GM03348 (cell line): ENCODE results near the gene PEBP1.

Source experiments
- DNase-seq: peaks from one replicate; pipeline ENCODE4 v3.0.0; 2012; ENCODE audit warnings: low spot score

The PEBP1 gene

GRCh38 chr12:118136559-118137003 is 657 bp downstream of the PEBP1 start:
- peak; percentile 62 for DNase-seq

DNA sequence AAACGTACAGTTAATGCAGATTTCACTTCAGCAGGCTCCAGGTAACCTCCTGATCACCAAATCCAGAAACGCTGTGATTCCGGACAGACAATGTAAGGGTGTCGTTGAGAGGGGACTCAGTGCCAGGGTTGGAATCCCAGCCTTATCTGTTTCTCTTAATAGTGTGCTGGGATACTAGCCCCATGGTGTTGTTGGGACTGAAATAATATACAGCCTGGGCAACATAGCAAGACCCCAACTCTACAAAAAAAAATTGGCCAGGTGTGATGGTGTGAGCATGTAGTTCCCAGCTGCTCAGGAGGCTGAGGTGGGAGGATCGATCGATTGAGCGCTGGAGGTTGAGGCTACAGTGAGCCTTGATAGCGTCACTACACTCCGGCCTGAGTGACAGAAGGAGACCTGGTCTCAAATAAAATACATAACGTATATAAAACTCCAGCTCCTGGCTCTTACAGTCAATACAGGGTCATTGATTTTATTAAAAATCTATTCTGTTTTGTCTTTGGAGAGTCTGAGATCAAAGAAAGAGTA is 1.3 kb downstream of the PEBP1 start:
- DNase-seq, result no peak

GRCh38 chr12:118140825-118141224 is 4.9 kb downstream of the PEBP1 start:
- no peak for DNase-seq

DNA sequence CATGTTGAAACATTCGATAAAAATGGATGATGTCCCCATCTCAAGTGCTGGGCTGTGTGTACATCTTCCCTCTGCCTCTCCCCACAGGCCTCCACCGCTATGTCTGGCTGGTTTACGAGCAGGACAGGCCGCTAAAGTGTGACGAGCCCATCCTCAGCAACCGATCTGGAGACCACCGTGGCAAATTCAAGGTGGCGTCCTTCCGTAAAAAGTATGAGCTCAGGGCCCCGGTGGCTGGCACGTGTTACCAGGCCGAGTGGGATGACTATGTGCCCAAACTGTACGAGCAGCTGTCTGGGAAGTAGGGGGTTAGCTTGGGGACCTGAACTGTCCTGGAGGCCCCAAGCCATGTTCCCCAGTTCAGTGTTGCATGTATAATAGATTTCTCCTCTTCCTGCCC is 8.6 kb downstream of the PEBP1 start:
- no peak for DNase-seq

DNA sequence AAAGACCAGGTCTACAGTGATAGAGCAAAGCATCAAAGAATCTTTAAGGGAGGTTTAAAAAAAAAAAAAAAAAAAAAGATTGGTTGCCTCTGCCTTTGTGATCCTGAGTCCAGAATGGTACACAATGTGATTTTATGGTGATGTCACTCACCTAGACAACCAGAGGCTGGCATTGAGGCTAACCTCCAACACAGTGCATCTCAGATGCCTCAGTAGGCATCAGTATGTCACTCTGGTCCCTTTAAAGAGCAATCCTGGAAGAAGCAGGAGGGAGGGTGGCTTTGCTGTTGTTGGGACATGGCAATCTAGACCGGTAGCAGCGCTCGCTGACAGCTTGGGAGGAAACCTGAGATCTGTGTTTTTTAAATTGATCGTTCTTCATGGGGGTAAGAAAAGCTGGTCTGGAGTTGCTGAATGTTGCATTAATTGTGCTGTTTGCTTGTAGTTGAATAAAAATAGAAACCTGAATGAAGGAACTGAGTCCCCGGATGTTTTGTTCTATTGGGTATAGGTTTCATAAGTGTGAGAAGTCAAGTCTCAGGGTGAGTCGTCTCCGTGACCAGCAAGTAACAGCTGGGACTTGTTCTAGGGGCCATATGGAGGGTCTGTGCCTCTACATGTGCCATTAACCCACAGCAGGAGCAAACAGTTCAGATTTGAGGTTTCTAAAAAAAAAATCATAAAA is 9.3 kb downstream of the PEBP1 start:
- DNase-seq, result no peak

DNA sequence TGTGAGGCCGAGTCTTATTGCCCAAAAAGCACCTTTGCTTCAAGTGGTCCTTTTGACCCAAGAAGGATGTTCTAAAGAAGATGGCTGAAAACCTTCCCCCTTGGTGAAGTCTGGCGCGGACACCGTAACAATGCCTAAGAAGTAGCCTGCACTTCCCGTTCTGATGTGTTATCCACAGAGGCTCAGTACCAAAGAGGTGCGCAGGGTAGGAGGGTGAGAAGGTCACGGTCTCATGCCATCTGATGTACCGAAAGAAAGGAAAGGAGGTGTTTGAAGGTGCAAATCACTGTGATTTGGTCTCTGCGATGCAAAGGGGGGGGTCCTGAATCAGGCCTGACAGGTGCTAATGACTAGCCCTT is 9.9 kb downstream of the PEBP1 start:
- no peak for DNase-seq

GRCh38 chr12:118148287-118148686 is 12.4 kb downstream of the PEBP1 start:
- no peak for DNase-seq

DNA sequence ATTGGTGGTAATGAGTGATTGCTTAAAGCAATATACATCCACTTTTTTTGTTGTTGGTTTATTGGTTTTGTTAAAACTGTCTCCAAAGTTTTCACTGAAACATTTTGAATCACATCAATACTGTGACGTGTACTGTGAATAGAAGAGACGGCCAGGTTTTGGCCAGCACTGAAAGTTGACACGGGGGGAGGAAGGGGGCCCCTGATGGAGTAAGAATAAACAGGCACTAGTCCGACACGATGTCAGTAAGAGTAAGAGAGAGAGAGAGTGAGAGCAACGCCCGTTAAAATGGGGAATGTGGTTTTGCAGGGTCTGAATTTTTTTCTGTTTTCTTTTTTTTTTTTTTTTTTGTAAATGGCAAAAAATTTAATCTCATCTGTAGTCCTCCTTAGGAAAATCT is 14.7 kb downstream of the PEBP1 start:
- DNase-seq, result no peak

DNA sequence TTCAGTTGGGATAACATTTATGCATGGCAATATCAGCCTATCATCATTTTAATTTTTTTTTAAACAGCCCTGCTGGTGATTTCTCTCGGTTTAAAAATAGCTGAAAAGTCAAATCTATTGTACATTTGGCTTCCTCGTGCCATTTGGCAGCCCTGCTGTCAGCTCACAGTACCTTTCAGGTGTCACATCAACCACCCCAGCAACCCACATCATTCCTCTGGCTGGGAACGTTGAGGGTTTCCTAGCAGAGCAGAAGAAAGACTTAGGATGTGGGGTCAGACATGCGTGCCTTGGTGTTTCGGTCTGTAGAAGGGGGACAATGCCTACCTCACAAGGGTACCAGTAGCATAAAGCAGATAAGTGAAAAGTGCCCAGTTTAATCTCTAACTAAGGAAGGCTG is 15.8 kb downstream of the PEBP1 start:
- no peak for DNase-seq

- DNase-seq, result no peak
Observed at GRCh38 chr12:118160536-118160935, 24.6 kb downstream of the PEBP1 start.

GRCh38 chr12:118164798-118165486 is 29.0 kb downstream of the PEBP1 start:
- peak; percentile 54 for DNase-seq

GRCh38 chr12:118166946-118167345 is 31.0 kb downstream of the PEBP1 start:
- no peak for DNase-seq

DNA sequence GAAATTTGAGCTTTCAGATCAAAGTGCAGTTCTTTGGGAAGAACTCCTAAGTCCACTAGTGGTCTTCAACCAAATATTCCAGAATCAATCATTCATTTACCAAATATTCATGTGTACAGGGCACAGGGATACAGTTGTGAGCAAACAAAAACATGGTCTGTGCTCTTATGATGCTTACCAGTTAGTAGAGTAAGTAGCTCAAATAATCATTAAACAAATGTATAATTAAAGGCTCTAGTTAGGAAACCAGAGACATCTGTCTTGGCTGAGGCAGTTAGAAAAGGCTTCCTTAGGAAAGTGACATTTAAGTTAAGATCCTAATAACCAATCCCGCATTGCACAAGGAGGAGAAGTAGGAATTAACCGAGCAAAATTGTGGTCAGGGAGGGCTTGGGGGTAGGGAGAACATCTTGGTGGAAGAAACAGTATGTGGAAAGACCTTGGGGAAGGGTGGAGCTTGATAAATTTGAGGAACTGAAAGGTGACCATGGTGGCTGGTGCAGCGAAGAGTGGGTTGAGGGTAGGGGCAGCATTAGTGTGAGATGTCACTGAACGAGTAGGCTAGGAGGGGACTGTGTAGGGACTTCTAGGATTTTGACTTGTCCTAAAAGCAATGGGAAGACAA is 40.0 kb downstream of the PEBP1 start:
- no peak for DNase-seq

DNA sequence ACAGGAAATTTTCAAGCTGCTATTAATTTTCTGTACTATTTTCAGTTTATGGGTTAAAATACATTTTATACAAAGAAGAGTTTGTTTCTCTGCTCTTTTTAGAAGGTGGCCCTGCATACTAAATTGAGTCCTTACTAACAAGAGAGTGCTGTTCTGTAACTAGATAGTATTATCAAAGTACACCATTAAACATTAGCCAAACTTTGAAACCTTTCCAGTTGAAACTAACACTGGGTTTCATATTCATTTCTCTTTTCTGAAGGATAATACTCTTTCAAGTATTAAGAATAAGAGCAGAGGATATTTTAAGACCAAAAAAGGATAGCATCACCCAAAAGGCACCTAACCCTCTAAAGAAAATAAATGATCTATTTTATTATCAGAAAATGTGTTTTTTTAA is 47.2 kb downstream of the PEBP1 start:
- no peak for DNase-seq

DNA sequence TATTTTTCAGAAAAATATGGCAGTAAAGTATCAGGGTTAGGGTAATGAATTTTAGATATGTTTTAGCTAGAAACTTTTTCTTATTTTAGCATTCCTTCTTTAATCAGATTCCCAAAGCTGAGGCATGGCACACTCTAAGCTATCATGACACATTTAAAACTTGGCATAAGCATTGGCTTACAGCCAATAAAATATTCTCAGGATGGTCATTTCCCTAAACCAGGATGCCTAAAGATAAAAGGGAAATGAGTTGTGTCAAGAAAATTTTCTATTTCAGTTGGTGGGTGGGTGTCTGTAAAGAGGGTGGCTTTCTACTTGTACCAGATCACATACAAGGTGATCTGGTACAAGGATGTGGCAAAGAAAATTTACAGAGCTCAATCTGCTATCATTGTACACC is 47.8 kb downstream of the PEBP1 start:
- no peak for DNase-seq

DNA sequence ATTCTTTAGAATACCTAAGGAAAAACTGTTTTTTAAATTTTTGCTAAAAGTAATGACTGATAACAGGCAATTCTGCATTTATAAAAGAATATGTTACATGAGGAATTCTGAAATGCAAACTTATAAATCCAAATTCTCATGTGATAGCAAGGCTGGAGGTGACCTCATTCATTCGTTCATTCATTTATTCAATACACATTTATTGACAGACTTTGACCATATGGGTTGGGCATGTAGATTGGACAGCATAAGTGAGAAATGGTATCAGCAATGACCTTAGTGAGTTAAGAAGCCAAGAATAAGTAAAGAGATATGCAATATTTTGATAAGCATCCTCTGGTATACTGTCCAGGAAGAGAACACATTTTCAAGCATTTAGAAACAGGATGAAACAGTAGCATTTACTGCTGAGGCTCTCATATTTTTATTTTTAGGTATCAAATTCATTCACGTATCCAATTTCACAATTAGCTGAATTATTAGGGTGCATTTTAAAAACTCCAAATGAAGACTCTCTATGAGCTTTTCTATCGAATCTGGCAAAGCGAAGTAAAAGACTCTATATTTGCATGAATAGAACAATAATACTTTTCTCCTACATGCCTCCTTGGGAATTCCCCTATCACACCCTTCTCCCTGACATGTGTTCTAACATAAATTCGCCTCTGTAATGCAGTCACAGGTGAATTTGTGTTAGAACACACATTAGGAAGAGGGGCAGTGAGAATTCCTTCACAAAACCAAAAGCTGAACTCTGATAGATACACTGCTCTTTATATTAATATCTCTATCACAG is 49.9 kb downstream of the PEBP1 start:
- DNase-seq, result no peak

GRCh38 chr12:118187751-118188435 is 52.0 kb downstream of the PEBP1 start:
- no peak for DNase-seq

DNA sequence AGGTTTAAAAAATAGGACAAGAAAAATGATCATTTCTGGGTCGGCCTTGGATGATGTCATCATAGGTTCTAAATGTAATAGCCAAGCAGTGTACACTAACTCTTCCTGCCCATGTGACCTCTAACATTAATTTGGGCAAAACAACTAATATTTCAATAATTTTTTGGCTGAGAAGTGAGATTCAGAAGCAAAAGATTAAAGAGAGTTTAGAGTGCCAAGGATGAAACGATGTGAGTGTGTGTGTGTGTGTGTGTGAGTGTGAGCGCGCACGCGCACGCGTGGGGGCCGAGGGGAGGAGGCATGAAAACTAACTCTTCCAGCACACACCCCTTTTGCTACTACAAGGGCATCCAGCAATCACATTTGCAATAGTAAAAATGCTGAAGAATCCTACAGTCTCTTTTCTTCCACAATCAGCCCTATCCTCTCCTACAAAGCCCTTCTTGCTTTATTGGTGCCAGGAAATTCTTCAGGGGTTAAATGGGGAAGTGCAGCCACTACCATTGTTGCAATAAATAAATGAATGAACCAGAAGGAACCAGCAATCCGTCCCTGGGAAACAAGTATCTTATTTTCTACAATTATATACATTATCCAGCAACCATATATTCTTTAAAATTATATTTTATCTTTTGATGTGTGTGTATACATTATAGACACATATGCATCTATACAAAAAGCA is 52.9 kb downstream of the PEBP1 start:
- DNase-seq, result peak; percentile 37

DNA sequence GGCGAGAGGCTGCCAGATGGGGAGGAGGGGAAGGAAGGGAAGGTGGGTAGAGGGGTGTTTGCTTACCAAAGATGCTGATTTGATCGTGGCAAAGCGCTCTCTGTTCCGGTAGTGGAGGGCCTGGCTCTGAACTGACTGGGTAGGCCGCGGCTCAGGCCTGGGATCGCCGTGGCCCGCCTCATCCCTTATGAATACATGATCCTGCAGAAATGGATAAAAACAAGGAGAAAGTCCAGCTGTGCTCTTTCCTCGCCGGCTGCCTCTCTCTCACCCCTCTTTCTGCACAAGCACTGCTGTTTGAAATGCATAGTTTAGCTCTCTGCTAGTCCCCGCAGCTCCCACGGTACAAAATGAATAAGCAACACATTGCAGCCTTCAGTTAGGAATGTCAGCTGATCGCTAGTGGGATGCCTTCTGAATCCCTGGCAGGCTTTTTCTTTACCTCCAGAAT is 53.8 kb downstream of the PEBP1 start:
- DNase-seq, result peak; percentile 47

GRCh38 chr12:118190266-118190665 is 54.3 kb downstream of the PEBP1 start:
- DNase-seq, result peak; percentile 19

DNA sequence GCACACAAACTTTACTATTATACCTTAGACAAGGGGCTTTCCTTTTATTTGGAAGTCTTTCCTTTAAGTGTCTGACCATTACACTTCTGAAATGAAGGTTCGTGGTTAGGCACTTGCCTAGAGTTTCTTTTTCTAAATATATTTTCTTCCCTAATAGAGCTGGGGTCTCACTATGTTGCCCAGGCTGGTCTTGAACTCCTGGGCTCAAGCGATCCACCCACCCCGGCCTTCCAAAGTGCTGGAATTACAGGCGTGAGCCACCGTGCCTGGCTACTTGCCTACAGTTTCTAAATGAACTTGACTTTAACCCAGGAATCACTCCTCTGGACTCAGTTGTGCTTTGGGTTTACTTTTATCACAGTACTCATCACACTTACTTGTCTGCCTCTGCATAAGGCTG is 57.6 kb downstream of the PEBP1 start:
- no peak for DNase-seq
